ENCODE measurements around the gene ITPKA. TPM values are rescaled to one million over a fixed set of nuclear protein-coding genes. Genes with fewer than 3 reads are reported as not detected.

Gene ITPKA
- total RNA-seq: 1 to 10 TPM in 2 of 6 donors, under 1 TPM in 2, not detected in 2; 0.30 to 5.2 (median 0.95) TPM

- Histone ChIP-seq H3K4me3 (peak within 1 kb of the TSS; percentile 69 to 78 (median 72)), H3K27ac (peak within 1 kb of the TSS in 3 of 4 donors; percentile 19 to 79 (median 31)), H3K36me3 (no peaks in the 10 kb centered on the region), H3K27me3 (peaks cover 0 to 26% (median 18%) of the 10 kb centered on the region in 4 donors), H3K4me1 (peaks cover 35 to 38% (median 36%) of the 10 kb centered on the region in 4 donors), H3K9me3 (no peaks in the 10 kb centered on the region)
- peak; percentile 67 to 89 for ATAC-seq (ENCODE audit: low FRiP score in 2 of 2)
- peak; percentile 84 to 95 for DNase-seq
- 0% methylated on average over 3 to 37 of the region's 60 CpGs for WGBS, 2 donors
- TF ChIP-seq POLR2AphosphoS5 (IDR thresholded peaks at IDR 0.05) (no peak), EP300 (IDR thresholded peaks at IDR 0.05) (no peak), CTCF (IDR thresholded peaks at IDR 0.05) (no peak), POLR2A (IDR thresholded peaks at IDR 0.05) (no peak)
Observed at GRCh38 chr15:41493205-41493901, at the start of gene ITPKA. TSS of gene ITPKA (plus strand) at chr15:41493874. CDS start at chr15:41493928, 54 bp downstream.

DNA sequence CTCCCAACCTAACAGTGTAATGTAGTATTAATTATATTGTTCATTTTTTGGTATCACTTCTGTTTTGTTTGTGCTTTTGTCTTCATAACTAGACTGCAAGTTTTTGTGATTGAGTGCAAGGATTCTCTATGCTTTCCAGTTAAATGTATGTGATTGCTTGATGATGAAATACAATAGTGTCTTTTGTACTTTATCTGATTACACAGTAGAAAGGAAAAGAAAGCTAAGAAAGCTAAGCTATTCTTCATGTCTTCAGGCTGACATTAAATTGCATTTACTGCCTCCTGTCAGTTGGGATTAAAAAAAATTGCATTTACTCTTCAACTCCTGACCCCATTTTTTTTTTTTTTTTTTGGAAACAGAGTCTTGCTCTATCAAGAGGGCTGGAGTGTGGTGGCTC, 48.3 kb upstream of the ITPKA start:
- H3K36me3 ChIP-seq: peaks cover 0 to 23% (median 13%) of the 10 kb centered on the region in 4 donors

DNA sequence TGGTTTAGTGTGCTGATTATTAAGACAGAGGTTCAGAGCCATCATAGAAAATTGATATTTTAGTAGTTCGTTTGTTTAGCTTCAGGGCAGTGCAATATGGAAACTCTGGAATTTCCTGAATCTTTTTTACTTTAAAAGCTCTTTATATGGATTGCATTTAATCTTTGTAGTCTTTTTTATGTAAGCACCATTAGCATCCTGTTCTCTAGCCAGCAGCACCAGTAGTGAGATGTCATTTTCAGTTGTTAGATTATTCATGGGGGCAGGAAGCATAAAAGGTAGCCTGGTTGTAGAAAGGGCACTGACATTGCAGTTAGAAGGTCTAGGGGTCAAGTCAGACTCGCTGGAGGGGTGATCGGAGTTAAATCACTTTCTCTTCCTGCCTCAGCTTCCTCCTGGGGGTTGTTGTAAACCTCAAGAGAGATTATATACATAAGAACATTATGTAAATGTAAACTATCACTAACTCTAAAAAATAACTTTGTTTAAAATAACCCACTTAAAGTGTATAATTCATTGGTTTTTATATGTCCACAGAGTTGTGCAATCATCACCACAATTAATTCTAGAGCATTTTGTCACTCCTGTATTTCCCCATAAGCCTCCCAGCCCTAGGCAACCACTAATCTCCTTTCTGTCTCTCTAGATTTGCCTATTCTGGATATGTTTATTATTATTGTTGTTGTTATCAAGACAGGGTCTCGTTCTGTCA, 31.4 kb upstream of the ITPKA start:
- Histone ChIP-seq H3K36me3 (peaks cover 21 to 69% (median 34%) of the 10 kb centered on the region in 4 donors), H3K4me1 (no peaks in the 10 kb centered on the region), H3K27me3 (no peaks in the 10 kb centered on the region), H3K9me3 (no peaks in the 10 kb centered on the region), H3K4me3 (no peak overlapping the region), H3K27ac (no peak overlapping the region)
- WGBS, 2 donors: 61 to 62% methylated on average over 4 of the region's 4 CpGs
- no peak for ATAC-seq (ENCODE audit: low FRiP score in 2 of 2)
- no peak for TF ChIP-seq POLR2AphosphoS5 (IDR thresholded peaks at IDR 0.05)
- no peak for TF ChIP-seq CTCF (IDR thresholded peaks at IDR 0.05)
- no peak for TF ChIP-seq POLR2A (IDR thresholded peaks at IDR 0.05)
- TF ChIP-seq EP300 (IDR thresholded peaks at IDR 0.05): no peak
- no peak for DNase-seq

More for the DNA sequence above, 48.3 kb upstream of the ITPKA start:
- H3K4me3 ChIP-seq: no peak overlapping the region
- H3K27ac ChIP-seq: no peak overlapping the region
- no peaks in the 10 kb centered on the region for H3K9me3 ChIP-seq
- ATAC-seq (ENCODE audit: low FRiP score in 2 of 2) (no peak), DNase-seq (no peak)
- H3K4me1 ChIP-seq: no peaks in the 10 kb centered on the region
- H3K27me3 ChIP-seq: no peaks in the 10 kb centered on the region
- TF ChIP-seq CTCF (IDR thresholded peaks at IDR 0.05) (no peak), POLR2A (IDR thresholded peaks at IDR 0.05) (no peak), EP300 (IDR thresholded peaks at IDR 0.05) (no peak), POLR2AphosphoS5 (IDR thresholded peaks at IDR 0.05) (no peak)

GRCh38 chr15:41464889-41465580, 28.6 kb upstream of the ITPKA start:
- no peaks in the 10 kb centered on the region for H3K4me1 ChIP-seq

More at GRCh38 chr15:41464889-41465580, 28.6 kb upstream of the ITPKA start:
- H3K27ac ChIP-seq: no peak overlapping the region
- no peak for DNase-seq
- WGBS, 2 donors: 94 to 95% methylated on average over 9 of the region's 9 CpGs
- no peak for TF ChIP-seq CTCF (IDR thresholded peaks at IDR 0.05)
- no peak for TF ChIP-seq POLR2A (IDR thresholded peaks at IDR 0.05)
- TF ChIP-seq EP300 (IDR thresholded peaks at IDR 0.05): no peak
- TF ChIP-seq POLR2AphosphoS5 (IDR thresholded peaks at IDR 0.05): no peak
- peaks cover 11 to 76% (median 32%) of the 10 kb centered on the region in 4 donors for H3K36me3 ChIP-seq
- no peaks in the 10 kb centered on the region for H3K9me3 ChIP-seq
- no peaks in the 10 kb centered on the region for H3K27me3 ChIP-seq
- H3K4me3 ChIP-seq: no peak overlapping the region
- ATAC-seq (ENCODE audit: low FRiP score in 2 of 2): no peak

All from upper lobe of left lung (tissue), 6 donors.